Ascending aorta (tissue), 2 donors: ENCODE data around the gene CYB5B. TPM values are rescaled to one million over a fixed set of nuclear protein-coding genes. Genes with fewer than 3 reads are reported as not detected.

Source experiments
- DNase-seq, 2 donors: peaks; one replicate each; pipeline ENCODE4 v3.0.0-alpha.2; 2019; ENCODE audit warnings: low spot score in 2 of 2
- H3K27ac ChIP-seq, 2 donors: fragments of 200-600 bp; sonication (generic); one replicate each; pipeline ENCODE4 v1.5.1; 2016 to 2017; ENCODE audit warnings: mild to moderate bottlenecking in 1 of 2
- H3K27me3 ChIP-seq: fragments of 200-600 bp; sonication (generic); one replicate; pipeline ENCODE4 v1.5.1; 2017
- H3K36me3 ChIP-seq, 2 donors: fragments of 200-600 bp; sonication (generic); one replicate each; pipeline ENCODE4 v1.5.1; 2016
- H3K4me1 ChIP-seq, 2 donors: fragments of 200-600 bp; sonication (generic); one replicate each; pipeline ENCODE4 v1.5.1; 2016 to 2017; ENCODE audit warnings: mild to moderate bottlenecking in 1 of 2
- H3K4me3 ChIP-seq, 2 donors: fragments of 200-600 bp; sonication (generic); one replicate each; pipeline ENCODE4 v1.5.1; 2016 to 2017; ENCODE audit warnings: mild to moderate bottlenecking in 1 of 2
- H3K9me3 ChIP-seq, 2 donors: fragments of 200-600 bp; sonication (generic); one replicate each; pipeline ENCODE4 v1.5.1; 2016
- CTCF ChIP-seq, 3 experiments: fragments of 200-600 bp in 2 of 3; fragments of 450-650 bp in 1 of 3; sonication (generic) in 2 of 3; IDR thresholded peaks; one replicate each; pipeline ENCODE4 v1.5.1; 2016 to 2019; ENCODE audit warnings: antibody characterized with exemption in 3 of 3, mild to moderate bottlenecking in 1 of 3, moderate library complexity in 1 of 3
- intact Hi-C: fragments of 100-400 bp; cut with DNase I; formaldehyde crosslinking; loops from one replicate; pipeline ENCODE4 v1.15.1; 2023
- total RNA-seq: library from RNA; depleted of rRNA; stranded (reverse); fragments of >200 nt; gene quantifications from one replicate; pipeline ENCODE4 v1.1.0, GENCODE V29; 2016

Gene CYB5B
- total RNA-seq, 1 donor from 2014 or later = 19.2 TPM

- intact Hi-C loops = loop anchor here (5.0 kb wide), 1 partner anchor 38 kb away; no protein-coding TSS in a partner anchor
Observed at GRCh38 chr16:69443927-69444631, 19.7 kb downstream of the CYB5B start.

GRCh38 chr16:69444873-69445517, 20.6 kb downstream of the CYB5B start:
- Histone ChIP-seq H3K27ac (peak overlapping the region; percentile 76 to 80), H3K9me3 (no peaks in the 10 kb centered on the region), H3K4me1 (peaks cover 0 to 21% of the 10 kb centered on the region in 2 donors), H3K4me3 (peak overlapping the region; percentile 43 to 54), H3K27me3 (no peaks in the 10 kb centered on the region), H3K36me3 (peaks cover 8 to 11% of the 10 kb centered on the region in 2 donors)
- no peak for TF ChIP-seq CTCF (IDR thresholded peaks at IDR 0.05)
- intact Hi-C loops = loop anchor here (5.0 kb wide), 1 partner anchor 37 kb away; no protein-coding TSS in a partner anchor
- no peak for DNase-seq

More at GRCh38 chr16:69443927-69444631, 19.7 kb downstream of the CYB5B start:
- Histone ChIP-seq H3K36me3 (peaks cover 11 to 12% of the 10 kb centered on the region in 2 donors), H3K27ac (peak overlapping the region; percentile 76 to 80), H3K4me3 (peak overlapping the region; percentile 43 to 54), H3K9me3 (no peaks in the 10 kb centered on the region), H3K4me1 (peaks cover 0 to 21% of the 10 kb centered on the region in 2 donors), H3K27me3 (no peaks in the 10 kb centered on the region)
- no peak for TF ChIP-seq CTCF (IDR thresholded peaks at IDR 0.05)
- no peak for DNase-seq

DNA sequence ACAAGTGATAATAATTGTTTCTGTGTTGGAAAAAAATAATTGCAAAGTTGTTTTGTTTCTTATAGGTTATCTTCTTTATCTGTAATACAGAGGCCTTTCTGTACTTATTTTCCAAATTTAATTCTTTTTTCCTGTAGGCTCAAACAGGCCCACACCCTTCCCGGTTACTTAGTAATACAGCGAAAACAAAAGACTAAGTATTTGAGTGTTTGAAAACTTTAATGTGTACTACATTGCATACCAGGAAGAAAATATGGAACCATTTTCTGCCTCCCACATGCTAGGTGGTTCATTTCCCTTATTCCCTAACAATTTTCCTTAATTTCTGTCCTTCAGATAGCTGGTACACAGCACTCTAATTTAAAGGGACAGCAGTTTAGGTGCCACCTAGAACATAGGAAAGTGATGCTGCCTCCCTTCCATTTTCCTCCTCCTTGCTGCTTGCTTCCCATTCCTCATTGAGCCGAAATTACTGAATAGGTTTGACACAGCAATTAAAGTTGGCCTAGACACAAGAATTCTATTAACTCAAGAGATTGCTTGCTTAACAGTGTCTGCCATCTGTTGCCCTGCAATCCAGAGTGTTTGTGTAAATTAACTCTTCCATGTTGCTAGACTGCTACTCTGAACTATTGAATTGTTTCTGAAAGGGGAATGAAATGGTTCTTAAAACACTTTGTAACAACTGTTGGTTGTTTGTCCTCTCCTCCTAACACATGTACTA, 24.2 kb downstream of the CYB5B start:
- peaks cover 0 to 13% of the 10 kb centered on the region in 2 donors for H3K4me1 ChIP-seq
- no peak for TF ChIP-seq CTCF (IDR thresholded peaks at IDR 0.05)
- DNase-seq = no peak
- no peaks in the 10 kb centered on the region for H3K9me3 ChIP-seq
- no peaks in the 10 kb centered on the region for H3K27me3 ChIP-seq
- H3K27ac ChIP-seq = no peak overlapping the region
- intact Hi-C loops = no loop called here
- peaks cover 11 to 23% of the 10 kb centered on the region in 2 donors for H3K36me3 ChIP-seq
- H3K4me3 ChIP-seq = no peak overlapping the region

GRCh38 chr16:69451166-69451565, 26.7 kb downstream of the CYB5B start:
- Histone ChIP-seq H3K36me3 (peaks cover 11 to 23% of the 10 kb centered on the region in 2 donors), H3K27ac (no peak overlapping the region), H3K4me1 (peaks cover 0 to 3% of the 10 kb centered on the region in 2 donors), H3K27me3 (no peaks in the 10 kb centered on the region), H3K9me3 (no peaks in the 10 kb centered on the region), H3K4me3 (no peak overlapping the region)
- intact Hi-C loops = no loop called here
- DNase-seq = no peak
- no peak for TF ChIP-seq CTCF (IDR thresholded peaks at IDR 0.05)

DNA sequence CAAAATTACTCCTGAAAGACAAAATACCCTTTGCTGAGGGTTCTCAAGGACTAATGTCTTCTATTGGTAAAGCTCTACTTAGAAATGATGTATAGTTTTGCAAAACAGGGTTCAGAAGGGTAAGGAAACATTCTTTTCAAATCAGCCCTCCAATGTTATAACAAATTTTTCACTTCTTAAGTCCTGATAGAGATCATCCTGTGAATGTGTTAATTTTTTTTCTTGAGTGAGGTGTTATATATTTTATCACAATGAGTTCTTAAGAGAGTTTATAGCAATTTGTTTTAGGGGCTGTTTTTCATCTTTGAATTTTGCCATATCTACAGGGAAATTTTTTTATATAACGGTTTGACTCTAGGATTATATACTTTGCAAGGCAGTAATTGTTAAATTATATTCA, 29.5 kb downstream of the CYB5B start:
- no peak overlapping the region for H3K27ac ChIP-seq
- TF ChIP-seq CTCF (IDR thresholded peaks at IDR 0.05) = no peak
- no peak for DNase-seq
- no peaks in the 10 kb centered on the region for H3K9me3 ChIP-seq
- no peaks in the 10 kb centered on the region for H3K27me3 ChIP-seq
- intact Hi-C loops = no loop called here
- no peaks in the 10 kb centered on the region for H3K4me1 ChIP-seq
- H3K4me3 ChIP-seq = no peak overlapping the region
- H3K36me3 ChIP-seq = peaks cover 0 to 18% of the 10 kb centered on the region in 2 donors
